ENCODE results near the gene CD47. TPM values are rescaled to one million over a fixed set of nuclear protein-coding genes. Genes with fewer than 3 reads are reported as not detected.
A peak's percentile ranks its signal among the peaks of the same experiment; 100 is the strongest.

CD47 gene
- total RNA-seq, 1 experiment from 2014 or later, result 89.7 TPM

DNA sequence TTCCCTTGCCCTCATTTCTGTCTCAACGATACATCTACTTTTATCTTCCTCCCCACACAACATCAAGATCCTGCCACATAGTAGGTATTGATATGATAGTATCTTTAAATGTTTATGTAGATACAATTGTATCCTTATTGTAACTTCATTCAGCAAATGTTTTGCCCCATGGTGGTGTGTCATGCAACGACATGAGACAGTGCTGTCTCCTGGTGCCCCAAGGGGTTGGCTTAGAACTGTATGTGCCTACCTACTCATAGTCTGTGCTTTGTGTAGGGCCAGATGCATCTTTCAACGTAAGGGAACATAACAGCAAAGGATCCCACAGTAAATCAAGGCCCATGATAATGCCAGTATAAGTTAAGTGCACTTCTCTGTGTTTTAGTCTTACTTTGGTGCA lies 2.8 kb upstream of the CD47 start:
- ChIA-PET CTCF (no interaction called here), POLR2A (no interaction called here)
- DNase-seq (ENCODE audit: low read depth, low spot score), result no peak
- Histone ChIP-seq H3K4me3 (ENCODE audit: low read depth in 2 of 2, low read length in 2 of 2) (no peak overlapping the region), H3K4me1 (ENCODE audit: control insufficient read depth, insufficient read depth, low read length) (peaks cover 10% of the 10 kb centered on the region; the same call in 1 of the 2 replicates), H3K36me3 (ENCODE audit: control insufficient read depth, insufficient read depth, low read length) (no peaks in the 10 kb centered on the region), H3K27me3 (ENCODE audit: control insufficient read depth, insufficient read depth, low read length) (no peaks in the 10 kb centered on the region), H3K9me3 (ENCODE audit: control insufficient read depth, insufficient read depth, low read depth, low read length) (peaks cover 5% of the 10 kb centered on the region; the same call in 1 of the 2 replicates), H3K27ac (ENCODE audit: low read length) (no peak overlapping the region)
- ATAC-seq, result no peak
- BruUV-seq (replicated peaks), result no TSS peak
- in situ Hi-C loops (cut with HindIII; ENCODE audit: low pct_unique_long_range_greater_than_20kb, low sequenced_read_pairs), result no loop called here
- intact Hi-C loops (cut with micrococcal nuclease; ENCODE audit: unreplicated experiment), result no loop called here
- TF ChIP-seq CTCF (IDR thresholded peaks at IDR 0.05), result no peak
- TF ChIP-seq TCF7L2 (IDR thresholded peaks at IDR 0.05; ENCODE audit: low read depth, low read length), result no peak
- TF ChIP-seq REST (IDR thresholded peaks at IDR 0.05; ENCODE audit: insufficient read depth in 1 of 2, low read depth in 2 of 2, low read length in 1 of 2), result no peak
- TF ChIP-seq POLR2AphosphoS5 (IDR thresholded peaks at IDR 0.05; ENCODE audit: low read depth, low read length), result no peak
- no peak for TF ChIP-seq SIN3A (IDR thresholded peaks at IDR 0.05; ENCODE audit: borderline replicate concordance, insufficient read depth, low read depth, low read length)

GRCh38 chr3:108093021-108093420 lies 2.2 kb upstream of the CD47 start:
- Histone ChIP-seq H3K27me3 (ENCODE audit: control insufficient read depth, insufficient read depth, low read length) (no peaks in the 10 kb centered on the region), H3K4me3 (ENCODE audit: low read depth in 2 of 2, low read length in 2 of 2) (no peak overlapping the region), H3K4me1 (ENCODE audit: control insufficient read depth, insufficient read depth, low read length) (peaks cover 16% of the 10 kb centered on the region; the same call in 1 of the 2 replicates), H3K27ac (ENCODE audit: low read length) (no peak overlapping the region), H3K9me3 (ENCODE audit: control insufficient read depth, insufficient read depth, low read depth, low read length) (peaks cover 5% of the 10 kb centered on the region; the same call in 1 of the 2 replicates), H3K36me3 (ENCODE audit: control insufficient read depth, insufficient read depth, low read length) (no peaks in the 10 kb centered on the region)
- TF ChIP-seq TCF7L2 (IDR thresholded peaks at IDR 0.05; ENCODE audit: low read depth, low read length) (no peak), POLR2AphosphoS5 (IDR thresholded peaks at IDR 0.05; ENCODE audit: low read depth, low read length) (no peak)
- POLR2A ChIA-PET, result no interaction called here
- no peak for ATAC-seq
- BruUV-seq (replicated peaks), result no TSS peak
- CTCF ChIA-PET, result no interaction called here
- in situ Hi-C loops (cut with HindIII; ENCODE audit: low pct_unique_long_range_greater_than_20kb, low sequenced_read_pairs), result no loop called here
- DNase-seq (ENCODE audit: low read depth, low spot score), result no peak
- intact Hi-C loops (cut with micrococcal nuclease; ENCODE audit: unreplicated experiment), result no loop called here

DNA sequence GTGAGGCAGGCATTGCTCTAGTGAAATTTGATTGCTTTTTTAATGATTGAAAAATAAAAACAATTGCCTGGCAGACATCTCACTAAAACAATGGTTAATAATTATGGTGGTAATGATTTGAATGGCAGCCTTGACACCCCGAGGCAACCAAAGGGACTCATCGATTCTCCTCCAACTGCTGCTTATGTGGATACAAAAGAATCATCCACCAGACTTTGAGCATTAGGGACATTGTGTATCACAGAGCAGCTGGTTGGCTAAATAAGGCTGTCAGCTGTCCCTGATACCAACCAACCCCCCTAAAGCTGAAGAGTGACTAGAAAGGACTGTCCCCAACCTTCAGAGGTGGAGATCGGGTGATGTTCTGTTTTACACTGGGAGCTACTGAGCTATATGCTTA lies 1.7 kb upstream of the CD47 start:
- ChIA-PET CTCF (no interaction called here), POLR2A (no interaction called here)
- TSS peak; percentile 75 for BruUV-seq (replicated peaks)
- intact Hi-C loops (cut with micrococcal nuclease; ENCODE audit: unreplicated experiment), result no loop called here
- peaks cover 19% of the 10 kb centered on the region; the same call in 1 of the 2 replicates for H3K4me1 ChIP-seq (ENCODE audit: control insufficient read depth, insufficient read depth, low read length)
- H3K27me3 ChIP-seq (ENCODE audit: control insufficient read depth, insufficient read depth, low read length), result no peaks in the 10 kb centered on the region
- peaks cover 5% of the 10 kb centered on the region; the same call in 1 of the 2 replicates for H3K9me3 ChIP-seq (ENCODE audit: control insufficient read depth, insufficient read depth, low read depth, low read length)
- TF ChIP-seq CTCF (IDR thresholded peaks at IDR 0.05) (no peak), TCF7L2 (IDR thresholded peaks at IDR 0.05; ENCODE audit: low read depth, low read length) (no peak), SIN3A (IDR thresholded peaks at IDR 0.05; ENCODE audit: borderline replicate concordance, insufficient read depth, low read depth, low read length) (no peak), POLR2AphosphoS5 (IDR thresholded peaks at IDR 0.05; ENCODE audit: low read depth, low read length) (no peak), REST (IDR thresholded peaks at IDR 0.05; ENCODE audit: insufficient read depth in 1 of 2, low read depth in 2 of 2, low read length in 1 of 2) (no peak)
- DNase-seq (ENCODE audit: low read depth, low spot score) (no peak), ATAC-seq (no peak)
- in situ Hi-C loops (cut with HindIII; ENCODE audit: low pct_unique_long_range_greater_than_20kb, low sequenced_read_pairs), result no loop called here
- H3K4me3 ChIP-seq (ENCODE audit: low read depth in 2 of 2, low read length in 2 of 2), result no peak overlapping the region
- H3K27ac ChIP-seq (ENCODE audit: low read length), result no peak overlapping the region
- H3K36me3 ChIP-seq (ENCODE audit: control insufficient read depth, insufficient read depth, low read length), result no peaks in the 10 kb centered on the region

Measured in Panc1 (cell line).